ENCODE measurements around the gene CSNK2A1. TPM values are rescaled to one million over a fixed set of nuclear protein-coding genes. Genes with fewer than 3 reads are reported as not detected.

CSNK2A1 gene
- total and polyA plus RNA-seq, 2 of the 8 experiments (the other 6 are each of a cell fraction or from before 2014, with no cell fraction given) = 117 to 260 TPM

- H2AFZ ChIP-seq (ENCODE audit: low read length) = no peak overlapping the region
- WGBS, 2 experiments (ENCODE audit: extremely low coverage in 1 of 2, insufficient coverage in 1 of 2, insufficient read length in 1 of 2, insufficient replicate concordance in 2 of 2, low coverage in 1 of 2, low lambda C conversion rate in 2 of 2, missing lambda C conversion rate in 1 of 2) = 84% methylated on average over 7 of the region's 7 CpGs; no CpG with 5 or more reads in 1 of the 2 experiments
- no peak overlapping the region for H2BK20ac ChIP-seq (ENCODE audit: low read length)
- H3K79me2 ChIP-seq (ENCODE audit: control insufficient read depth in 1 of 2, insufficient read depth in 2 of 2, low read length in 2 of 2) = no peaks in the 10 kb centered on the region
- ChIA-PET CTCF (ENCODE audit: partially characterized antibody) (interaction anchor here (1.4 to 1.6 kb wide), 4 partner anchors 9 to 23 kb away, joined by 4 to 9 read pairs (median 6); no protein-coding TSS in a partner anchor), POLR2A (ENCODE audit: partially characterized antibody) (interaction anchor here (0.6 to 1.5 kb wide), 7 partner anchors 9 to 184 kb away, joined by 3 to 6 read pairs (median 3); partner anchors contain the start of gene CSNK2A1)
- no peak overlapping the region for H3K23ac ChIP-seq (ENCODE audit: insufficient read length)
- no peak overlapping the region for H2AK5ac ChIP-seq (ENCODE audit: low read depth, low read length)
- H3K4me2 ChIP-seq (ENCODE audit: insufficient read depth in 1 of 2, low read depth in 2 of 2, low read length in 2 of 2) = no peak overlapping the region
- H3K27ac ChIP-seq (ENCODE audit: low read depth, low read length) = no peak overlapping the region
- H3K9ac ChIP-seq (replicated peaks in 1 of 4; ENCODE audit: extremely low read depth in 1 of 4, low read depth in 3 of 4, low read length in 3 of 4) = no peak overlapping the region
- H2BK120ac ChIP-seq (replicated peaks; ENCODE audit: low read depth, low read length) = no peak overlapping the region
- no peaks in the 10 kb centered on the region for H3K36me3 ChIP-seq (ENCODE audit: control insufficient read depth in 2 of 4, insufficient read depth in 4 of 4, low read length in 3 of 4)
- no peak overlapping the region for H3K14ac ChIP-seq (ENCODE audit: insufficient read length)
- no peak overlapping the region for H4K91ac ChIP-seq (replicated peaks; ENCODE audit: insufficient read length, low read length)
- FAIRE-seq = no peak
- no peak overlapping the region for H3K18ac ChIP-seq (ENCODE audit: extremely low read depth, low read length)
- no peak overlapping the region for H3K4me3 ChIP-seq (ENCODE audit: extremely low read depth in 1 of 4, insufficient read depth in 2 of 4, low read depth in 3 of 4, low read length in 4 of 4)
- no peak overlapping the region for H3K4ac ChIP-seq (replicated peaks; ENCODE audit: insufficient read length, low read depth, low read length)
- H3K4me1 ChIP-seq (replicated peaks in 1 of 4; ENCODE audit: control insufficient read depth in 3 of 4, insufficient read depth in 4 of 4, low read length in 3 of 4) = 0 out of 7 replicates have a peak, but pooled peaks cover 0 to 4% (median 0%) of the 10 kb centered on the region in 4 experiments
- H2BK5ac ChIP-seq (ENCODE audit: low read depth, low read length) = no peak overlapping the region
- H2BK15ac ChIP-seq (ENCODE audit: low read length) = no peak overlapping the region
- no peaks in the 10 kb centered on the region for H3K9me3 ChIP-seq (ENCODE audit: insufficient read depth in 2 of 2, low read depth in 1 of 2, low read length in 1 of 2)
- no peaks in the 10 kb centered on the region for H3K27me3 ChIP-seq (replicated peaks in 1 of 4; ENCODE audit: control insufficient read depth in 3 of 4, extremely low read depth in 1 of 4, insufficient read depth in 3 of 4, low read length in 3 of 4)
- H3K23me2 ChIP-seq (ENCODE audit: low read depth, low read length) = peaks cover 4% of the 10 kb centered on the region; the same call in 1 of the 2 replicates
- H4K5ac ChIP-seq (ENCODE audit: insufficient read length, low read depth, low read length) = no peak overlapping the region
- no peak overlapping the region for H2BK12ac ChIP-seq (ENCODE audit: low read depth, low read length)
- no peak overlapping the region for H4K8ac ChIP-seq (ENCODE audit: extremely low read depth, insufficient read depth, low read length)
- H3K56ac ChIP-seq (replicated peaks; ENCODE audit: insufficient read length, low read depth, low read length) = no peak overlapping the region
- H3K79me1 ChIP-seq (ENCODE audit: low read depth, low read length) = no peaks in the 10 kb centered on the region
- no peak for DNase-seq (ENCODE audit: low read depth in 1 of 2, low spot score in 2 of 2)
- no peaks in the 10 kb centered on the region for H4K20me1 ChIP-seq (replicated peaks in 1 of 2; ENCODE audit: control insufficient read depth in 1 of 2, insufficient read depth in 2 of 2, low read length in 2 of 2)
- TF ChIP-seq CHD1 (IDR thresholded peaks at IDR 0.05; ENCODE audit: low read depth, low read length) (no peak), NRF1 (IDR thresholded peaks at IDR 0.05; ENCODE audit: low read depth, low read length) (no peak), HDAC6 (IDR thresholded peaks at IDR 0.05; ENCODE audit: low read depth, low read length) (no peak), E2F6 (IDR thresholded peaks at IDR 0.05) (no peak), CREB1 (IDR thresholded peaks at IDR 0.05) (no peak), KDM4A (IDR thresholded peaks at IDR 0.05; ENCODE audit: low read depth, low read length, severe bottlenecking) (no peak), EP300 (IDR thresholded peaks at IDR 0.05; ENCODE audit: borderline replicate concordance in 1 of 2, low read depth in 2 of 2, low read length in 2 of 2) (no peak), EZH2 (IDR thresholded peaks at IDR 0.05; ENCODE audit: low read depth, low read length, severe bottlenecking) (no peak), TAF1 (IDR thresholded peaks at IDR 0.05; ENCODE audit: low read depth, low read length) (no peak), SAP30 (IDR thresholded peaks at IDR 0.05; ENCODE audit: insufficient read depth, insufficient replicate concordance, low read length) (no peak), ASH2L (IDR thresholded peaks at IDR 0.05; ENCODE audit: low read length) (no peak), ZNF274 (IDR thresholded peaks at IDR 0.05; ENCODE audit: borderline replicate concordance, extremely low read depth, low read length) (no peak), SP4 (IDR thresholded peaks at IDR 0.05; ENCODE audit: low read length) (no peak)
These were observed 41.3 kb upstream of the CSNK2A1 start for GRCh38 chr20:584971-585301.

All from H1 (cell line).